HEK293 (cell line): ENCODE data around the gene TNS1.

ENCODE experiments used
- MEIS1 ChIP-seq: sonication (generic); formaldehyde crosslinking; IDR thresholded peaks from 2 replicates; pipeline ENCODE4 v1.8.1; 2022; ENCODE audit warnings: missing genetic modification reagents, mild to moderate bottlenecking, borderline replicate concordance
- REPIN1 ChIP-seq: fragments of 450-650 bp; formaldehyde crosslinking; IDR thresholded peaks from 2 replicates; pipeline ENCODE4 v1.5.1; 2017; ENCODE audit warnings: missing biosample characterization, missing genetic modification characterization, low read depth
- TCF7L2 ChIP-seq: IDR thresholded peaks from 2 replicates; pipeline ENCODE4 v1.6.1; 2011; ENCODE audit warnings: low read depth, mild to moderate bottlenecking, inconsistent platforms, low read length, moderate library complexity, borderline replicate concordance
- WT1 ChIP-seq: fragments of 450-650 bp; formaldehyde crosslinking; IDR thresholded peaks from 2 replicates; pipeline ENCODE4 v1.5.1; 2016; ENCODE audit warnings: missing biosample characterization, missing genetic modification characterization
- ZBTB21 ChIP-seq: fragments of 450-650 bp; formaldehyde crosslinking; IDR thresholded peaks from 2 replicates; pipeline ENCODE4 v1.5.1; 2017; ENCODE audit warnings: missing biosample characterization, missing genetic modification characterization
- ZNF146 ChIP-seq: fragments of 450-650 bp; formaldehyde crosslinking; IDR thresholded peaks from 2 replicates; pipeline ENCODE4 v1.5.1; 2016; ENCODE audit warnings: missing biosample characterization, missing genetic modification characterization
- ZNF324 ChIP-seq: fragments of 450-650 bp; formaldehyde crosslinking; IDR thresholded peaks from 2 replicates; pipeline ENCODE4 v1.5.1; 2016; ENCODE audit warnings: missing biosample characterization, missing genetic modification characterization
- TF ChIP-seq, protein P1 (sequence below): fragments of 450-650 bp; formaldehyde crosslinking; IDR thresholded peaks from 2 replicates; pipeline ENCODE4 v1.5.1; 2016; ENCODE audit warnings: missing biosample characterization, missing genetic modification characterization
- TF ChIP-seq, protein P2 (sequence below): fragments of 450-650 bp; formaldehyde crosslinking; IDR thresholded peaks from 2 replicates; pipeline ENCODE4 v1.5.1; 2016; ENCODE audit warnings: missing biosample characterization, missing genetic modification characterization
- TF ChIP-seq, protein P3 (sequence below): fragments of 450-650 bp; formaldehyde crosslinking; IDR thresholded peaks from 2 replicates; pipeline ENCODE4 v1.5.1; 2016; ENCODE audit warnings: missing biosample characterization, missing genetic modification characterization
- TF ChIP-seq, protein P4 (sequence below): fragments of 450-650 bp; formaldehyde crosslinking; IDR thresholded peaks from 2 replicates; pipeline ENCODE4 v1.5.1; 2017; ENCODE audit warnings: missing biosample characterization, missing genetic modification characterization

DNA sequence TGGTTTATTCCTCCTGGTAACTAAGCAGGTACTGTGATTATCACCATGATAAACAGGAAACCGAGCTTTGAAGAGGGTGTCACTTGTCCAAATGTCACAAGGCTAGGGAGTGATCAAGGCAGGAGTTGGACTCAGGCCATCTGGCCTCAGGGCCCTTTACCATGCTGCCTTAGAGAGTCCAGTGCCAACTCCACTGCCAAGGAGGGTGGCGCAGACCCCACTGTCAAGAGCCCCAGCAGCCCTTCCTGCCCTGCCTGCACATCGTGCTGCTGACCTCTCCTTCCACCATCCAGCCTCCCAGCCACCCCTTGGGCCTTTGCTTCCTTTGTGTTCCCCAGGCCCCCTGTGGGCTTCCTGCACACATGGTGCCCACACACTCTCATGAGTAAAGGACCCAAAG is 48.3 kb downstream of the TNS1 start:
- TF ChIP-seq, protein P1, sequence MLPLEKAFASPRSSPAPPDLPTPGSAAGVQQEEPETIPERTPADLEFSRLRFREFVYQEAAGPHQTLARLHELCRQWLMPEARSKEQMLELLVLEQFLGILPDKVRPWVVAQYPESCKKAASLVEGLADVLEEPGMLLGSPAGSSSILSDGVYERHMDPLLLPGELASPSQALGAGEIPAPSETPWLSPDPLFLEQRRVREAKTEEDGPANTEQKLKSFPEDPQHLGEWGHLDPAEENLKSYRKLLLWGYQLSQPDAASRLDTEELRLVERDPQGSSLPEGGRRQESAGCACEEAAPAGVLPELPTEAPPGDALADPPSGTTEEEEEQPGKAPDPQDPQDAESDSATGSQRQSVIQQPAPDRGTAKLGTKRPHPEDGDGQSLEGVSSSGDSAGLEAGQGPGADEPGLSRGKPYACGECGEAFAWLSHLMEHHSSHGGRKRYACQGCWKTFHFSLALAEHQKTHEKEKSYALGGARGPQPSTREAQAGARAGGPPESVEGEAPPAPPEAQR (tag by site-specific recombination), result no peak
- no peak for TF ChIP-seq ZNF324 (tag by site-specific recombination)
- TF ChIP-seq ZBTB21 (tag by site-specific recombination), result no peak
- TF ChIP-seq, protein P2, sequence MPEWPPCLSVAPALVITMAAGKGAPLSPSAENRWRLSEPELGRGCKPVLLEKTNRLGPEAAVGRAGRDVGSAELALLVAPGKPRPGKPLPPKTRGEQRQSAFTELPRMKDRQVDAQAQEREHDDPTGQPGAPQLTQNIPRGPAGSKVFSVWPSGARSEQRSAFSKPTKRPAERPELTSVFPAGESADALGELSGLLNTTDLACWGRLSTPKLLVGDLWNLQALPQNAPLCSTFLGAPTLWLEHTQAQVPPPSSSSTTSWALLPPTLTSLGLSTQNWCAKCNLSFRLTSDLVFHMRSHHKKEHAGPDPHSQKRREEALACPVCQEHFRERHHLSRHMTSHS, result no peak
- no peak for TF ChIP-seq REPIN1 (tag by site-specific recombination)
- TF ChIP-seq, protein P3, sequence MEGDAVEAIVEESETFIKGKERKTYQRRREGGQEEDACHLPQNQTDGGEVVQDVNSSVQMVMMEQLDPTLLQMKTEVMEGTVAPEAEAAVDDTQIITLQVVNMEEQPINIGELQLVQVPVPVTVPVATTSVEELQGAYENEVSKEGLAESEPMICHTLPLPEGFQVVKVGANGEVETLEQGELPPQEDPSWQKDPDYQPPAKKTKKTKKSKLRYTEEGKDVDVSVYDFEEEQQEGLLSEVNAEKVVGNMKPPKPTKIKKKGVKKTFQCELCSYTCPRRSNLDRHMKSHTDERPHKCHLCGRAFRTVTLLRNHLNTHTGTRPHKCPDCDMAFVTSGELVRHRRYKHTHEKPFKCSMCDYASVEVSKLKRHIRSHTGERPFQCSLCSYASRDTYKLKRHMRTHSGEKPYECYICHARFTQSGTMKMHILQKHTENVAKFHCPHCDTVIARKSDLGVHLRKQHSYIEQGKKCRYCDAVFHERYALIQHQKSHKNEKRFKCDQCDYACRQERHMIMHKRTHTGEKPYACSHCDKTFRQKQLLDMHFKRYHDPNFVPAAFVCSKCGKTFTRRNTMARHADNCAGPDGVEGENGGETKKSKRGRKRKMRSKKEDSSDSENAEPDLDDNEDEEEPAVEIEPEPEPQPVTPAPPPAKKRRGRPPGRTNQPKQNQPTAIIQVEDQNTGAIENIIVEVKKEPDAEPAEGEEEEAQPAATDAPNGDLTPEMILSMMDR, result no peak
- no peak for TF ChIP-seq ZNF146 (tag by site-specific recombination)
- no peak for TF ChIP-seq MEIS1 (CRISPR knock-in tag)
- TF ChIP-seq TCF7L2, result no peak
- TF ChIP-seq, protein P4, sequence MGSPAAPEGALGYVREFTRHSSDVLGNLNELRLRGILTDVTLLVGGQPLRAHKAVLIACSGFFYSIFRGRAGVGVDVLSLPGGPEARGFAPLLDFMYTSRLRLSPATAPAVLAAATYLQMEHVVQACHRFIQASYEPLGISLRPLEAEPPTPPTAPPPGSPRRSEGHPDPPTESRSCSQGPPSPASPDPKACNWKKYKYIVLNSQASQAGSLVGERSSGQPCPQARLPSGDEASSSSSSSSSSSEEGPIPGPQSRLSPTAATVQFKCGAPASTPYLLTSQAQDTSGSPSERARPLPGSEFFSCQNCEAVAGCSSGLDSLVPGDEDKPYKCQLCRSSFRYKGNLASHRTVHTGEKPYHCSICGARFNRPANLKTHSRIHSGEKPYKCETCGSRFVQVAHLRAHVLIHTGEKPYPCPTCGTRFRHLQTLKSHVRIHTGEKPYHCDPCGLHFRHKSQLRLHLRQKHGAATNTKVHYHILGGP (tag by site-specific recombination), result no peak
- TF ChIP-seq WT1 (tag by site-specific recombination), result no peak
